ENCODE data around the gene PLEKHM2.

Gene PLEKHM2

GRCh38 chr1:15739745-15740144, 55.6 kb downstream of the PLEKHM2 start:
- DNase-seq (ENCODE audit: low spot score), result no peak

GRCh38 chr1:15740924-15741850, 57.1 kb downstream of the PLEKHM2 start:
- DNase-seq (ENCODE audit: low spot score), result peak; percentile 46

GRCh38 chr1:15742339-15742801, 58.2 kb downstream of the PLEKHM2 start, which contains the start of gene TMEM82:
TMEM82 (plus strand) TSS chr1:15742499; CDS start chr1:15742560, 61 bp downstream.
- no peak for DNase-seq (ENCODE audit: low spot score)

GRCh38 chr1:15744122-15744679, 60.1 kb downstream of the PLEKHM2 start:
- DNase-seq (ENCODE audit: low spot score), result no peak

GRCh38 chr1:15747378-15747777, 63.3 kb downstream of the PLEKHM2 start:
- no peak for DNase-seq (ENCODE audit: low spot score)

- no peak for DNase-seq (ENCODE audit: low spot score)
Measured at GRCh38 chr1:15748264-15748663, 64.1 kb downstream of the PLEKHM2 start.

- no peak for DNase-seq (ENCODE audit: low spot score)
Measured at GRCh38 chr1:15748690-15749398, 64.7 kb downstream of the PLEKHM2 start.

- DNase-seq (ENCODE audit: low spot score), result no peak
Measured at GRCh38 chr1:15749399-15750291, 65.5 kb downstream of the PLEKHM2 start.

- DNase-seq (ENCODE audit: low spot score), result no peak
Measured at GRCh38 chr1:15750924-15751323, 66.8 kb downstream of the PLEKHM2 start.

- DNase-seq (ENCODE audit: low spot score), result no peak
Measured at GRCh38 chr1:15751717-15752116, 67.6 kb downstream of the PLEKHM2 start.

GRCh38 chr1:15753776-15754175, 69.7 kb downstream of the PLEKHM2 start:
- no peak for DNase-seq (ENCODE audit: low spot score)

- no peak for DNase-seq (ENCODE audit: low spot score)
Measured at GRCh38 chr1:15755021-15755645, 71.0 kb downstream of the PLEKHM2 start.

GRCh38 chr1:15755646-15756040, 71.5 kb downstream of the PLEKHM2 start:
- peak; percentile 27 for DNase-seq (ENCODE audit: low spot score)

GRCh38 chr1:15756143-15757015, 72.3 kb downstream of the PLEKHM2 start:
- DNase-seq (ENCODE audit: low spot score), result peak; percentile 60

- no peak for DNase-seq (ENCODE audit: low spot score)
Measured at GRCh38 chr1:15757016-15757543, 73.0 kb downstream of the PLEKHM2 start.

- DNase-seq (ENCODE audit: low spot score), result no peak
Measured at GRCh38 chr1:15757575-15758342, 73.6 kb downstream of the PLEKHM2 start.

GRCh38 chr1:15758343-15758931, 74.3 kb downstream of the PLEKHM2 start, which contains the start of gene FBLIM1:
FBLIM1 (plus strand) TSS chr1:15758795; CDS start chr1:15764984, 6,189 bp downstream.
- no peak for DNase-seq (ENCODE audit: low spot score)

- DNase-seq (ENCODE audit: low spot score), result no peak
Measured at GRCh38 chr1:15758953-15759661, 75.0 kb downstream of the PLEKHM2 start.
